HG02981 (cell line): ENCODE measurements around the gene CDK19.
"Not testable (repeated sequence)": the region's sequence is repeated elsewhere in the genome, so short reads cannot be mapped to it uniquely, and the experiment has no call there.

Experiments used
- ATAC-seq: cut with Tn5 transposase; IDR thresholded peaks from one replicate; pipeline ENCODE4 v1.9.1; 2021; ENCODE audit warnings: mild to moderate bottlenecking, moderate library complexity; ENCODE audit not compliant: unreplicated experiment

Gene CDK19

GRCh38 chr6:110595112-110595511 is 220.2 kb downstream of the CDK19 start:
- ATAC-seq: no peak

- no peak for ATAC-seq
Measured at GRCh38 chr6:110593637-110594036, 221.6 kb downstream of the CDK19 start.

- ATAC-seq: no peak
Measured at GRCh38 chr6:110592765-110593164, 222.5 kb downstream of the CDK19 start.

GRCh38 chr6:110590821-110591351 is 224.4 kb downstream of the CDK19 start:
- ATAC-seq: no peak

- ATAC-seq: peak; percentile 90
Measured at GRCh38 chr6:110589865-110590513, 225.3 kb downstream of the CDK19 start.

- no peak for ATAC-seq
Measured at GRCh38 chr6:110587328-110587727, 227.9 kb downstream of the CDK19 start.

- ATAC-seq: no peak
Measured at GRCh38 chr6:110581679-110582078, 233.6 kb downstream of the CDK19 start.

GRCh38 chr6:110577596-110578167 is 237.6 kb downstream of the CDK19 start:
- not testable (repeated sequence) for ATAC-seq

- ATAC-seq: no peak
Measured at GRCh38 chr6:110575925-110576463, 239.3 kb downstream of the CDK19 start.

GRCh38 chr6:110574817-110575216 is 240.5 kb downstream of the CDK19 start:
- ATAC-seq: no peak

GRCh38 chr6:110573537-110573936 is 241.7 kb downstream of the CDK19 start:
- ATAC-seq: no peak

- ATAC-seq: no peak
Measured at GRCh38 chr6:110573136-110573535, 242.1 kb downstream of the CDK19 start.

GRCh38 chr6:110567957-110568696 is 247.1 kb downstream of the CDK19 start:
- no peak for ATAC-seq

GRCh38 chr6:110566346-110567125 is 248.7 kb downstream of the CDK19 start:
- no peak for ATAC-seq

- no peak for ATAC-seq
Measured at GRCh38 chr6:110564703-110565421, 250.4 kb downstream of the CDK19 start.

GRCh38 chr6:110563711-110564110 is 251.6 kb downstream of the CDK19 start:
- no peak for ATAC-seq

- no peak for ATAC-seq
Measured at GRCh38 chr6:110562316-110562915, 252.9 kb downstream of the CDK19 start.

GRCh38 chr6:110561696-110562095 is 253.6 kb downstream of the CDK19 start:
- no peak for ATAC-seq

- ATAC-seq: no peak
Measured at GRCh38 chr6:110561008-110561396, 254.3 kb downstream of the CDK19 start.
